ENCODE measurements around the gene DNAJC5.

- no peak for TF ChIP-seq POLR2A (IDR thresholded peaks at IDR 0.05; ENCODE audit: low read length)
- TF ChIP-seq GATA1 (IDR thresholded peaks at IDR 0.05; ENCODE audit: low read depth, low read length), result no peak
Measured at GRCh38 chr20:63861981-63862901, 32.7 kb upstream of the DNAJC5 start.
